Measurements from ENCODE around the gene TAS2R19. TPM values are rescaled to one million over a fixed set of nuclear protein-coding genes. Genes with fewer than 3 reads are reported as not detected.
A peak's percentile ranks its signal among the peaks of the same experiment; 100 is the strongest.

TAS2R19 gene
- total RNA-seq, 1 experiment from 2014 or later: 1.4 TPM

- TF ChIP-seq ZBTB21 (CRISPR knock-in tag; IDR thresholded peaks at IDR 0.05; ENCODE audit: borderline replicate concordance) (no peak), GABPB1 (CRISPR knock-in tag; IDR thresholded peaks at IDR 0.05) (no peak), RELA (CRISPR knock-in tag; IDR thresholded peaks at IDR 0.05; ENCODE audit: borderline replicate concordance) (no peak), ERG (CRISPR knock-in tag; IDR thresholded peaks at IDR 0.05) (no peak), ZNF263 (CRISPR knock-in tag; IDR thresholded peaks at IDR 0.05; ENCODE audit: low read depth) (no peak), EMX1 (CRISPR knock-in tag; IDR thresholded peaks at IDR 0.05) (no peak), ZNF396 (CRISPR knock-in tag; IDR thresholded peaks at IDR 0.05; ENCODE audit: borderline replicate concordance) (no peak)
These were observed 33.3 kb downstream of the TAS2R19 start (continued) for GRCh38 chr12:10989107-10989506.

GRCh38 chr12:10986812-10987211 lies 35.6 kb downstream of the TAS2R19 start, which contains the start of gene TAS2R50:
TAS2R50 (minus strand) TSS chr12:10986912; CDS start chr12:10986860, 52 bp downstream.
- DNase-seq (ENCODE audit: low spot score): no peak
- Mint-ChIP-seq H3K27me3 (ENCODE audit: low read depth) (no peaks in the 10 kb centered on the region), H3K4me3 (no peak within 1 kb of the TSS), H3K36me3 (peaks cover 11% of the 10 kb centered on the region), H3K9me3 (peaks cover 12% of the 10 kb centered on the region), H3K27ac (peak within 1 kb of the TSS; percentile 73; the same call in 1 of the 2 replicates), H3K4me1 (0 out of 2 replicates have a peak, but pooled peaks cover 3% of the 10 kb centered on the region)
- no peak for ATAC-seq
- POLR2A ChIA-PET: no interaction called here
- CTCF ChIA-PET: no interaction called here
- TF ChIP-seq ATF6 (CRISPR knock-in tag; IDR thresholded peaks at IDR 0.05) (no peak), TEAD1 (CRISPR knock-in tag; IDR thresholded peaks at IDR 0.05) (no peak), NFE2L1 (CRISPR knock-in tag; IDR thresholded peaks at IDR 0.05) (no peak), JUN (CRISPR knock-in tag; IDR thresholded peaks at IDR 0.05) (no peak), TCF7 (CRISPR knock-in tag; IDR thresholded peaks at IDR 0.05; ENCODE audit: low read depth) (no peak), ESRRA (CRISPR knock-in tag; IDR thresholded peaks at IDR 0.05; ENCODE audit: borderline replicate concordance) (no peak)

- Mint-ChIP-seq H3K4me1 (peaks cover 23% of the 10 kb centered on the region), H3K27me3 (ENCODE audit: low read depth) (no peaks in the 10 kb centered on the region), H3K9me3 (no peaks in the 10 kb centered on the region), H3K27ac (no peak overlapping the region), H3K4me3 (no peak overlapping the region), H3K36me3 (no peaks in the 10 kb centered on the region)
- TF ChIP-seq NFE2L1 (CRISPR knock-in tag; IDR thresholded peaks at IDR 0.05) (no peak), NFATC4 (CRISPR knock-in tag; IDR thresholded peaks at IDR 0.05) (no peak), ZNF263 (CRISPR knock-in tag; IDR thresholded peaks at IDR 0.05; ENCODE audit: low read depth) (no peak), FOXK1 (CRISPR knock-in tag; IDR thresholded peaks at IDR 0.05) (no peak), ZBTB43 (CRISPR knock-in tag; IDR thresholded peaks at IDR 0.05) (no peak), SMAD4 (CRISPR knock-in tag; IDR thresholded peaks at IDR 0.05) (no peak)
- ChIA-PET POLR2A (no interaction called here), CTCF (no interaction called here)
- no peak for DNase-seq (ENCODE audit: low spot score)
- ATAC-seq: no peak
These were observed 40.2 kb downstream of the TAS2R19 start for GRCh38 chr12:10982244-10982643.

GRCh38 chr12:10974965-10975364 lies 47.5 kb downstream of the TAS2R19 start:
- ChIA-PET CTCF (no interaction called here), POLR2A (interaction anchor here (0.6 kb wide), 1 partner anchor 433 kb away, joined by 3 read pairs; no protein-coding TSS in a partner anchor)
- no peak for DNase-seq (ENCODE audit: low spot score)
- no peaks in the 10 kb centered on the region; the same call in 1 of the 2 replicates for H3K27me3 Mint-ChIP-seq (ENCODE audit: low read depth)
- H3K36me3 Mint-ChIP-seq: no peaks in the 10 kb centered on the region
- peaks cover 53% of the 10 kb centered on the region for H3K4me1 Mint-ChIP-seq
- peak; percentile 55 for ATAC-seq
- no peak overlapping the region for H3K4me3 Mint-ChIP-seq
- no peaks in the 10 kb centered on the region for H3K9me3 Mint-ChIP-seq
- H3K27ac Mint-ChIP-seq: no peak overlapping the region
- TF ChIP-seq ZBTB43 (CRISPR knock-in tag; IDR thresholded peaks at IDR 0.05) (no peak), JUN (CRISPR knock-in tag; IDR thresholded peaks at IDR 0.05) (no peak), MXD4 (CRISPR knock-in tag; IDR thresholded peaks at IDR 0.05; ENCODE audit: borderline replicate concordance) (no peak), NFATC4 (CRISPR knock-in tag; IDR thresholded peaks at IDR 0.05) (no peak), EMX1 (CRISPR knock-in tag; IDR thresholded peaks at IDR 0.05) (no peak), SOX15 (CRISPR knock-in tag; IDR thresholded peaks at IDR 0.05) (no peak), CDX4 (CRISPR knock-in tag; IDR thresholded peaks at IDR 0.05; ENCODE audit: borderline replicate concordance) (no peak), IRF1 (CRISPR knock-in tag; IDR thresholded peaks at IDR 0.05) (no peak), ZNF396 (CRISPR knock-in tag; IDR thresholded peaks at IDR 0.05; ENCODE audit: borderline replicate concordance) (no peak), ZNF512 (CRISPR knock-in tag; IDR thresholded peaks at IDR 0.05; ENCODE audit: borderline replicate concordance) (no peak), TEAD1 (CRISPR knock-in tag; IDR thresholded peaks at IDR 0.05) (no peak)

Data from WTC11 (cell line).